Karpas-422 (cell line): ENCODE results near the gene SLC16A11. TPM values are rescaled to one million over a fixed set of nuclear protein-coding genes. Genes with fewer than 3 reads are reported as not detected.
"Not testable (repeated sequence)": the region's sequence is repeated elsewhere in the genome, so short reads cannot be mapped to it uniquely, and the experiment has no call there.

Source experiments
- DNase-seq: peaks from one replicate; pipeline ENCODE4 v3.0.0-alpha.2; 2015
- H2AFZ ChIP-seq: fragments of 200-600 bp; sonication (generic); 2 replicates; pipeline ENCODE4 v1.6.1; 2014; ENCODE audit warnings: antibody characterized with exemption, low read length, mixed read lengths
- H3K27ac ChIP-seq: fragments of 200-600 bp; sonication (generic); 2 replicates; pipeline ENCODE4 v1.5.1; 2014; ENCODE audit warnings: mild to moderate bottlenecking, low read length, moderate library complexity
- H3K27me3 ChIP-seq: fragments of 200-600 bp; sonication (generic); 2 replicates; pipeline ENCODE4 v1.6.1; 2014; ENCODE audit warnings: low read length, mixed read lengths
- H3K36me3 ChIP-seq: fragments of 200-600 bp; sonication (generic); 2 replicates; pipeline ENCODE4 v1.6.1; 2014; ENCODE audit warnings: low read length, mixed read lengths; ENCODE audit not compliant: insufficient read depth
- H3K4me1 ChIP-seq: fragments of 200-600 bp; sonication (generic); 2 replicates; pipeline ENCODE4 v1.6.1; 2014; ENCODE audit warnings: mild to moderate bottlenecking, low read length, mixed read lengths
- H3K4me2 ChIP-seq: fragments of 200-600 bp; sonication (generic); 2 replicates; pipeline ENCODE4 v1.6.1; 2014; ENCODE audit warnings: low read length, low read depth, mild to moderate bottlenecking; ENCODE audit not compliant: poor library complexity, severe bottlenecking
- H3K4me3 ChIP-seq: fragments of 200-600 bp; sonication (generic); 2 replicates; pipeline ENCODE4 v1.5.1; 2014; ENCODE audit warnings: mild to moderate bottlenecking, antibody characterized with exemption, low read length, mixed read lengths
- H3K79me2 ChIP-seq: fragments of 200-600 bp; sonication (generic); 2 replicates; pipeline ENCODE4 v1.6.1; 2014; ENCODE audit warnings: mild to moderate bottlenecking, low read length, mixed read lengths
- H3K9ac ChIP-seq: fragments of 200-600 bp; sonication (generic); 2 replicates; pipeline ENCODE4 v1.6.0; 2014; ENCODE audit warnings: low read length
- H3K9me2 ChIP-seq: fragments of 200-600 bp; sonication (generic), shearing (Covaris generic); replicated peaks from 2 replicates; pipeline ENCODE4 v1.6.0; 2014; ENCODE audit warnings: mild to moderate bottlenecking, low read length, moderate library complexity; ENCODE audit not compliant: insufficient read depth
- H3K9me3 ChIP-seq: fragments of 300-700, 200-600 bp; sonication (generic); 2 replicates; pipeline ENCODE4 v1.6.1; 2014; ENCODE audit warnings: low read length, mixed read lengths
- H4K20me1 ChIP-seq: fragments of 200-600 bp; sonication (generic); 2 replicates; pipeline ENCODE4 v1.6.1; 2014; ENCODE audit warnings: mild to moderate bottlenecking, antibody characterized with exemption, low read length, low read depth; ENCODE audit not compliant: insufficient read depth
- total RNA-seq: library from RNA; depleted of rRNA; stranded (reverse); fragments of >200 nt; shearing (Covaris generic); gene quantifications from 2 replicates; pipeline ENCODE4 v1.2.3, GENCODE V29; 2014; ENCODE audit warnings: low replicate concordance; rRNA removed

SLC16A11 gene, protein sequence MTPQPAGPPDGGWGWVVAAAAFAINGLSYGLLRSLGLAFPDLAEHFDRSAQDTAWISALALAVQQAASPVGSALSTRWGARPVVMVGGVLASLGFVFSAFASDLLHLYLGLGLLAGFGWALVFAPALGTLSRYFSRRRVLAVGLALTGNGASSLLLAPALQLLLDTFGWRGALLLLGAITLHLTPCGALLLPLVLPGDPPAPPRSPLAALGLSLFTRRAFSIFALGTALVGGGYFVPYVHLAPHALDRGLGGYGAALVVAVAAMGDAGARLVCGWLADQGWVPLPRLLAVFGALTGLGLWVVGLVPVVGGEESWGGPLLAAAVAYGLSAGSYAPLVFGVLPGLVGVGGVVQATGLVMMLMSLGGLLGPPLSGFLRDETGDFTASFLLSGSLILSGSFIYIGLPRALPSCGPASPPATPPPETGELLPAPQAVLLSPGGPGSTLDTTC
- total RNA-seq: not detected in 2 replicates

DNA sequence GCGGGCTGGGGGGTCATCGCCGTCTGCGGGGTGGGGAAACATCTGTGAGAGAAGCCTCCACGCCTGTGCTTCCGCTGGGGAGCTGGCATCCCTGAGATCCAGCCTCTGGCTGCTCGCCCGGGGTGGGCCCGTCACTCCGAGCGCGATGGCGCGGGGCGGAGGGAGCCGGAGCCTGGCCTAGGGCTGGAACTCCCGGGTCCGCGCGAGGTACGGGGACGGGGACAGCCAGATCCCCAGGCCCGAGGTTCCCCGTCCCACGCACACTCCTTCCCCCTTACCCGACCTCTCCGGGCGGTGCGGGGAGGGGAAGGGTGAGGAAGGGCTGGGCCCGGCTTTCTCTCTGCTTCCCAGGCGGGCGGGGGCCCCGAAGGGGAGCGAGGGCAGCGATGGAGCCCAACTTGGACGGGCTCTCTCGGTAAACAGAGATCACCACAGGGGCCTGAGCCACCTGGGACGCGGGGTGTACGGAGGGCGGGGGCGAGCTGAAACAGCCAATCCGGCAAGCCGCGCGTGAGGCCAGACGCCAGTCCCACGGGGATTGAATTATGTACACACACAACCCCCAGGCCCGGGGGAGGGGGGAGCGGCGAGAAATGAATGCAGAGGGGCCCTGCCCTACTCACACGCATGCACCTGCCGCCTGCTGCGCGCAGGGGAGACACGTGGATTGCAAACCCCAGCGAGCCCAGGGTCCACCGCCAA is at the start of gene SLC16A11:
SLC16A11 (minus strand) TSS at position 596 of the 702 bp plus-strand sequence; CDS start at position 17, 579 bp downstream.
- no peak for DNase-seq
- Histone ChIP-seq H3K9me2 (no peaks in the 10 kb centered on the region), H3K4me3 (no peak within 1 kb of the TSS), H3K36me3 (no peaks in the 10 kb centered on the region), H2AFZ (no peak within 1 kb of the TSS), H3K9me3 (no peaks in the 10 kb centered on the region), H3K27me3 (no peaks in the 10 kb centered on the region), H3K27ac (no peak within 1 kb of the TSS), H4K20me1 (no peaks in the 10 kb centered on the region), H3K79me2 (no peaks in the 10 kb centered on the region), H3K4me2 (no peak within 1 kb of the TSS), H3K4me1 (peaks cover 8% of the 10 kb centered on the region), H3K9ac (no peak within 1 kb of the TSS)

DNA sequence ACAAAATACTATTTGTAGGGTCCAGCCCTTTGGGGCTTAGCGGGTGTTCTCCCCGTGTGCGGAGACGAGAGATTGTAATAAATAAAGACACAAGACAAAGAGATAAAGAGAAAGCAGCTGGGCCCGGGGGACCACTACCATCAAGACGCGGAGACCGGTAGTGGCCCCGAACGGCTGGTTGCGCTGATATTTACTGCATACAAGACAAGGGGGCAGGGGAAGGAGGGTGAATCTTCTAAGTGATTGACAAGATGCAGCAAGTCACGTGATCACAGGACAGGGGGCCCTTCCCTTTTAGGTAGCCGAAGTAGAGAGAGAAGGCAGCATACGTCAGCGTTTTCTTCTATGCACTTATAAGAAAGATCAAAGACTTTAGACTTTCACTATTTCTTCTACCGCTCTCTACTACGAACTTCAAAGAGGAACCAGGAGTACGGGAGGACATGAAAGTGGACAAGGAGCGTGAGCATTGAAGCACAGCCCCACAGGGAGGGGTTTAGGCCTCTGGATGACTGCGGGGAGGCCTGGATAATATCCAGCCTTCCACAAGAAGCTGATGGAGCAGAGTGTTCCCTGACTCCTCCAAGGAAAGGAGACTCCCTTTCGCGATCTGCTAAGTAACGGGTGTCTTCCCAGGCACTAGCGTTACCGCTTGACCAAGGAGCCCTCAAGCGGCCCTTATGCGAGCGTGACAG is 47.6 kb upstream of the SLC16A11 start:
- not testable (repeated sequence) for DNase-seq, H3K4me2 ChIP-seq

DNA sequence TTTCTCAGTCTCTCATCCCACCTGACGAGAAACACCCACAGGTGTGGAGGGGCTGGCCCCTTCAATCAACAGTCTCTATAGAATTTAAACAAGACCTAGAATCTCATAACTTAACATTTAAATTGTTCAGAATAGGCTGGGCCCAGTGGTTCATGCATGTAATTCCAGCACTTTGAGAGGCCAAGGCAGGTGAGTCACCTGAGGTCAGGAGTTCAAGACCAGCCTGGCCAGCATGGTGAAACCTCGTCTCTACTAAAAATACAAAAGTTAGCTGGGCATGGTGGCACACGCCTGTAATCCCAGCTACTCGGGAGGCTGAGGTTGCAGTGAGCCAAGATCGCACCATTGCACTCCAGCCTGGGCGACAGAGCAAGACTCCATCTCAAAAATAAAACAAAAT is 45.7 kb upstream of the SLC16A11 start:
- H3K9ac ChIP-seq, H4K20me1 ChIP-seq, H2AFZ ChIP-seq, H3K79me2 ChIP-seq, H3K4me2 ChIP-seq, H3K36me3 ChIP-seq, DNase-seq, H3K4me3 ChIP-seq, H3K4me1 ChIP-seq, H3K9me3 ChIP-seq, H3K27ac ChIP-seq, H3K9me2 ChIP-seq, H3K27me3 ChIP-seq: not testable (repeated sequence)

More for the DNA sequence above, 47.6 kb upstream of the SLC16A11 start:
- H3K9me2 ChIP-seq, H3K9ac ChIP-seq, H3K4me3 ChIP-seq, H3K36me3 ChIP-seq, H3K4me1 ChIP-seq, H3K27me3 ChIP-seq, H3K79me2 ChIP-seq, H2AFZ ChIP-seq, H4K20me1 ChIP-seq, H3K9me3 ChIP-seq, H3K27ac ChIP-seq: not testable (repeated sequence)

DNA sequence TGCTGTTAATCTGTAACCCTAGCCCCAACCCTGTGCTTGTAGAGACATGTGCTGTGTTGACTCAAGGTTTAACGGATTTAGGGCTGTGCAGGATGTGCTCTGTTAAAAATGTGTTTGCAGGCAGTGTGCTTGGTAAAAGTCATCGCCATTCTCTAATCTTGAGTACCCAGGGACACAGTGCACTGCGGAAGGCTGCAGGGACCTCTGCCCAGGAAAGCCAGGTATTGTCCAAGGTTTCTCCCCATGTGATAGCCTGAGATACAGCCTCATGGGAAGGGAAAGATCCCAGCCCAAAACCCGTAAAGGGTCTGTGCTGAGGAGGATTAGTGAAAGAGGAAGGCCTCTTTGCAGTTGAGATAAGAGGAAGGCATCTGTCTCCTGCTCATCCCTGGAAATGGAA is 44.5 kb upstream of the SLC16A11 start:
- H3K9ac ChIP-seq, DNase-seq, H3K27me3 ChIP-seq, H3K27ac ChIP-seq, H3K4me2 ChIP-seq, H2AFZ ChIP-seq, H3K36me3 ChIP-seq, H3K9me2 ChIP-seq, H3K4me3 ChIP-seq, H4K20me1 ChIP-seq, H3K79me2 ChIP-seq, H3K9me3 ChIP-seq, H3K4me1 ChIP-seq: not testable (repeated sequence)

DNA sequence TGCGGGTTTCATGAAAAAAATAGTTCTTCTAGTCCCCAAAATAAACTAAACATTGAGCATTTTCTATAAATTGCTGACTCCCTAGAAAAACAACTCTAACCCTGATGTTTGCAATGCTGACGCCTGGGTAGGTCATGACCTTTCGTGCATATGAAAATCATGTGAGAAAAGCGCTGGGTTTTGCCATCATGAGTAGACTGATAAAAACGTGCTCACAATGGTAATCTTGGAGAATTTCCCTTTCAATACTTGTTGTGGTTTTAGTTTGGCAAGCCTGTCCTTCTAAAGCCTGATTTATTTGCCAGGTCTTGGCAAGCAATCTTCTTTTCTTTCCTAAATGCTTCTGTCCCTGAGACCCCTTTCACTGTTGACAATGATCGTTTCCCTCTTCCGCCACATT is 40.2 kb upstream of the SLC16A11 start:
- no peaks in the 10 kb centered on the region for H3K27me3 ChIP-seq
- H3K4me1 ChIP-seq: no peaks in the 10 kb centered on the region
- no peak overlapping the region for H3K4me2 ChIP-seq
- no peak overlapping the region for H2AFZ ChIP-seq
- H3K4me3 ChIP-seq: no peak overlapping the region
- no peaks in the 10 kb centered on the region for H4K20me1 ChIP-seq
- no peaks in the 10 kb centered on the region for H3K79me2 ChIP-seq
- no peak for DNase-seq
- H3K9me2 ChIP-seq: no peaks in the 10 kb centered on the region
- H3K9me3 ChIP-seq: no peaks in the 10 kb centered on the region
- H3K27ac ChIP-seq: no peak overlapping the region
- H3K36me3 ChIP-seq: no peaks in the 10 kb centered on the region
- no peak overlapping the region for H3K9ac ChIP-seq

DNA sequence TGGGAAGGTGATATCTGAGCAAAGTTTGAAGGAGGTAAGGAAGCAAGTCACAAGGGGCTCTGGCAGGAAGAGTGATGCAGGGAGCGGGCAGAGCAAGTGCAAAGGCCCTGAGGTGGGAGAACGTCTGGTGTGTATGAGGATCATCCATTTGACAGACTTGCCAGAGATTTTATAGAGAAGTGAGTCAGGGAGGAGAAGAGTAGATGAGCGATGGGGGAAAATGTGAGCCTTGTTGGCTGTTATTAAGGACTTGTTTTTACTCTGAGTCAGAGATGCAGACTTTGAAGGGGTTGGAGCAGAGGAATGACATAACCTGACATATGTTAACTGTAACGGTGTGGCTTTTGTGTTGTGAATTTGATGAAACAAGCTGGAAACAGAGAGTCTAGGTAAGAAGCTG is 39.7 kb upstream of the SLC16A11 start:
- Histone ChIP-seq H3K9ac (no peak overlapping the region), H3K9me3 (no peaks in the 10 kb centered on the region), H3K4me1 (no peaks in the 10 kb centered on the region), H3K4me3 (no peak overlapping the region), H3K27me3 (no peaks in the 10 kb centered on the region), H3K27ac (no peak overlapping the region), H4K20me1 (no peaks in the 10 kb centered on the region), H3K4me2 (no peak overlapping the region), H3K36me3 (no peaks in the 10 kb centered on the region), H3K79me2 (no peaks in the 10 kb centered on the region), H3K9me2 (no peaks in the 10 kb centered on the region), H2AFZ (no peak overlapping the region)
- DNase-seq: no peak

DNA sequence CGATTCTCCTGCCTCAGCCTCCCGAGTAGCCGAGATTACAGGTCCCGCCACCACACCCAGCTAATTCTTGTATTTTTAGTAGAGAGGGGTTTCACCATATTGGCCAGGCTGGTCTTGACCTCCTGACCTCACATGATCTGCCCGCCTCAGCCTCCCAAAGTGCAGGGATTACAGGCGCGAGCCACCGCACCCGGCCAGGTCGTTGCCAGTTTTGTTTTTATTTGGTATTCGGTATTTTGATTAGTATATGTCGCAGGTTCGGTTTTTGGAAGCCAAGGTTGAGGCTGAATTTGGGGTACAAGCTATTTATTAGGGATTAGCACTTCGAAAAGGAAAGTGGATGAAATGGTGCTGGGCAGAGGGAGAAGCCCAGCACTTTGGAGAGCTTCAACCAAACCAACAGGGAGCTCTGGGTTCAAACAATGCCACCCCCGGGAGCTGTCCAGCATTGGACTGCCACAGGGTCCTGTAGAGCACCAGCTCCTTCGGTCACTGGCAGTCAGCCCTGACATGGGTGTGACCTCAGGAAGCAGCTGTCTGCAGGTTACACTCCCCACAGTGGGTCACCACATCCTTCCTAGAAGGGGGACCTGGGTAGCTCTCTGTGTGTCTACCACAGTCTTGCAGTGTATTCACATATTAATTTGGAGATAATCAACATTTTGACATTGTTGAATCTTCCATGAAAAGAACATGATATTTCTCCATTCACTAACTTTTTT is 37.6 kb upstream of the SLC16A11 start:
- H3K27me3 ChIP-seq: no peaks in the 10 kb centered on the region
- H3K4me3 ChIP-seq: no peak overlapping the region
- H3K27ac ChIP-seq: no peak overlapping the region
- H3K36me3 ChIP-seq: no peaks in the 10 kb centered on the region
- no peaks in the 10 kb centered on the region for H3K9me2 ChIP-seq
- H2AFZ ChIP-seq: no peak overlapping the region
- no peaks in the 10 kb centered on the region for H3K79me2 ChIP-seq
- H3K4me2 ChIP-seq: no peak overlapping the region
- no peaks in the 10 kb centered on the region for H4K20me1 ChIP-seq
- no peaks in the 10 kb centered on the region for H3K4me1 ChIP-seq
- no peak overlapping the region for H3K9ac ChIP-seq
- no peak for DNase-seq
- no peaks in the 10 kb centered on the region for H3K9me3 ChIP-seq
